Measurements from ENCODE around the gene JAK1.
"Not testable (repeated sequence)": the region's sequence is repeated elsewhere in the genome, so short reads cannot be mapped to it uniquely, and the experiment has no call there.

The JAK1 gene
- 249 to 650 (median 296) reads per million in 18 experiments for total RNA-seq

GRCh38 chr1:64966158-64966971 is at the start of gene JAK1:
TSS of gene JAK1 (minus strand) at chr1:64966549. CDS start at chr1:64886264, 80,285 bp downstream.
- peak; percentile 73 to 89 for DNase-seq

DNA sequence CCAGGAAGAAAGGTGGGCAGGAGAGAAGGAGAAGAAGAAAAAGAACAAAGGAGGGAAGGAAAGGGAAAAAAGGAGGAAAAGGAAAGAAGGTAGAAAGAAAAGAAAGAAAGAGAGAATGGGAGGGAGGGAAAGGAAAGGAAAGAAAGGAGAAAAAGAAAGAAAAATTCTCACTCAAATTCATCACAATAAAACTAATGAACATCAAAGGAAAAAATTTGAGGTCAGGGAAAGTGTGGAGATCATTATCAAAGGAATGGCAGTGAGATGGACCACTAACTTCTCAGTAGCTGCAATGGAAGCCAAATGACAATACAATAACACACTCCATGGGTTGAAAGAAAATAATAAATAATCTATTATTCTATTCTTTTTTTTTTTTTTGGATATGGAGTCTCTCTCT is 48.0 kb upstream of the JAK1 start:
- DNase-seq: no peak

- peak; percentile 34 to 36 for DNase-seq
These were observed 45.6 kb upstream of the JAK1 start for GRCh38 chr1:65011983-65012382.

- no peak for DNase-seq
These were observed 43.5 kb upstream of the JAK1 start for GRCh38 chr1:65009724-65010420.

- DNase-seq: no peak
These were observed 42.8 kb upstream of the JAK1 start for GRCh38 chr1:65009176-65009575.

DNA sequence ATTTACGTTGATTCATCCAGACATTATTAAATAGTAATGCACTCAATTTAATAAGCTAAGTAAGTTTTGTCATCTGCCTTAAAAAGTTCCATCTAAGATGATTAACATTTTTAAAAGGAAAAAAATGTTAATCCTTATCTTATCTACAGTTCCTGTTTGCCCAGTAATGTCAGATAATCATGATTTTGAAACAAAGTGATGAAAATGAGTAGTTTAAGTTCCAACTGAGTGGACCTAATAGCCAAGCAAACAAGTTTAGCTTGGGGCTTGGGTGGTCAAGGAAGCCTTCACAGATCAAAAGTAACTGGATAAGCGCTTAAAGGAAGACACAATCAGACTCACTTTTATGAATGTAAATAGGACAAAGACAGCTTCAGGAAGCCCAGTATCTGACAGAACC is 40.5 kb upstream of the JAK1 start:
- DNase-seq: no peak

GRCh38 chr1:65003316-65003664 is 36.9 kb upstream of the JAK1 start:
- no peak for DNase-seq

- peak; percentile 81 to 93 for DNase-seq
These were observed 36.4 kb upstream of the JAK1 start for GRCh38 chr1:65002508-65003315.

- no peak for DNase-seq
These were observed 35.8 kb upstream of the JAK1 start for GRCh38 chr1:65002156-65002507.

- DNase-seq: peak; percentile 62 to 79
These were observed 35.0 kb upstream of the JAK1 start for GRCh38 chr1:65001231-65001792.

DNA sequence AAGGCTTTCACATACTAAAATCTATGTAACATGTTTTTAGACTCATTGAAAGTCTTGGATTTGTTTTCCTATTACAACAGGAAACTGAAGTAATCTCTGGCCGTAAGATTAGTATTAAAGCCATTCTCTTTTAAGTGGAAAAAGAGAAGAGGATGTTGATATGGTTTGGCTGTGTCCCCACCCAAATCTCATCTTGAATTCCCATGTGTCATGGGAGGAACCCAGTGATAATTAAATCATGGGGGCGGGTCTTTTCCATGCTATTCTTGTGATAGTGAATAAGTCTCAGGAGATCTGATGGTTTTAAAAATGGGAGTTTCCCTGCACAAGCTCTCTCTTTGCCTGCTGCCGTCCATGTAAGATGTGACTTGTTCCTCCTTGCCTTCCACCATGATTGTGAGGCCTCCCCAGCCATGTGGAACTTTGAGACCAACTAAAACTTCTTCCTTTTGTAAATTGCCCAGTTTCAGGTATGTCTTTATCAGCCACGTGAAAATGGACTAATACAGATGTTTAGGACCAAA is 32.1 kb upstream of the JAK1 start:
- not testable (repeated sequence) for DNase-seq

DNA sequence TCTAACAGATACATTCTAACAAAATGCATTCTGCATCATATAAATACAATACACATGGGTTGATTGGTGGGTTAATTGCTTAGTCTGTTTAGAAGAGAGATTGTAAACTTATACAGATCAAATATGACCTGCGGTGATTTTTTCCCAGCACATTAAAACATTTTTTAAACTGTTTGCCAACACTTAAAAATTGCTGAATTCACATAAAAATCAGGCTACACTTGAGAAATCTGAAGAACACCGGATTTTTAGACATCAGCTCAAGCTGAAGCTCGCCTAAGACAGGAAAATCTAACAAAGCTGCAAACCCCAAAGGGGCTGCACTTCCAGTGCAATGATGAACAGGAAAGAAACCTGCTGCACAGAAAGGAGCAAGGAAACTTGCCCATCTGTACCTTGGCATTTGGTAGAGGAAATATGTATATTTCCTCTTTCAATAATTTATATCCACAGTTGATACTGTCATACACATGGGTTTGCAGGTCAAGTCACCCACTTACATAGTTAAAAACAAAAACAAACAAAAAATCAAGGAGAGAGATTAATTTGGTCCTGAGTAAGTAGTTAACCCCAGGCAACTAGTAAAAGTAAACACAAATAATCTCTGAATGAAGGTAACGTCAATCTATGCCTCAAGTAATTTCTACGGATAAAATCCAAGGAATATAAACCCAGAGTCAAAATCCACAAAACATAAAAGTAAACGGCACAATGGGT is 30.4 kb upstream of the JAK1 start:
- no peak for DNase-seq

- DNase-seq: no peak
These were observed 29.0 kb upstream of the JAK1 start for GRCh38 chr1:64995316-64995715.

- peak; percentile 71 to 79 for DNase-seq
These were observed 20.8 kb upstream of the JAK1 start for GRCh38 chr1:64986903-64987871.

- DNase-seq: no peak
These were observed 18.4 kb upstream of the JAK1 start for GRCh38 chr1:64984737-64985136.

DNA sequence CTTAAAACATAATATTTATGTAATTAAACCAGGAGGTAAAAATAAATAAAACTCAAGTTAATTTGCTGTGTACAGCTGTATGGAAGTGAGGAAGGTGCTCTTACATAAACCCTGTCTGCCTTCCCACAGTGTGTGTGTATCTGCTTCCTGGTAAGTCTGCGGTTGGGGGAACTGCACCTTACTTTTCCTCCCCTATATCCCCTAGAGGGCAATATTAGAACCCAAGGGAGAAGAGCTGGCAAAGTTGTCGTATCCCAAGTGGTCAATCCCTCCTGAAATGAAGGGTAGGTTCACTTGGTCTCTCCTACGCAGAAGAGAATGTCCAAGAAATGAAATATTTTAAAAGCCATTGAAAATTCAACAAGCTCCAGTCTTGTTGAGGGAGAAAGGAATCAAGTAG is 17.8 kb upstream of the JAK1 start:
- DNase-seq: peak in 1 of 2 donors; percentile 8

GRCh38 chr1:64983110-64983509 is 16.8 kb upstream of the JAK1 start:
- DNase-seq: no peak

GRCh38 chr1:64981601-64982533 is 15.5 kb upstream of the JAK1 start:
- DNase-seq: no peak

GRCh38 chr1:64980745-64981600 is 14.6 kb upstream of the JAK1 start:
- no peak for DNase-seq

All from inflammatory macrophage (primary cell).